Right hindlimb (tissue), 1 donor: Measurements from ENCODE around the gene BCAS4.
"Not testable (repeated sequence)": the region's sequence is repeated elsewhere in the genome, so short reads cannot be mapped to it uniquely, and the experiment has no call there.

ENCODE experiments used
- DNase-seq: peaks from one replicate; pipeline ENCODE4 v3.0.0-alpha.2; 2018

Gene BCAS4

GRCh38 chr20:50879649-50880550, 85.0 kb downstream of the BCAS4 start:
- no peak for DNase-seq

GRCh38 chr20:50881759-50882424, 87.0 kb downstream of the BCAS4 start:
- not testable (repeated sequence) for DNase-seq

GRCh38 chr20:50883856-50884255, 89.0 kb downstream of the BCAS4 start:
- no peak for DNase-seq

- no peak for DNase-seq
Measured at GRCh38 chr20:50885068-50885467, 90.2 kb downstream of the BCAS4 start.

DNA sequence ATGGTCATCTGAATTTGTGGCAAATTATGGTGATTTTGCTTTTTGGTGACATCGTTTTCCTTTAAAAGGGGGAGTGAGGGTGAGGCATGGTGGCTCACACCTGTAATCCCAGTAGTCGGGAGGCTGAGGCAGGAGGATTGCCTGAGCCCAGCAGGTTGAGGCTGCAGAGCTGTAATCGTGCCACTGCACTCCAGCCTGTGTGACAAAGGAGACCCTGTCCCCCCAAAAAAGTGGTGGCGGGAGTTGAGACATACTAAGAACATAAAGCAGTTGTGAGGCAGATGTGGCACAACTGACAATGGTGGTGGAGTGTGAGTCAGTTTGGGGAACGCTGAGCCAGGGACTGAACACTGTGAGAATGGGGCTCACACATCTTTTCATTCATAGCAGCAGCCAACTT, 90.9 kb downstream of the BCAS4 start:
- no peak for DNase-seq

DNA sequence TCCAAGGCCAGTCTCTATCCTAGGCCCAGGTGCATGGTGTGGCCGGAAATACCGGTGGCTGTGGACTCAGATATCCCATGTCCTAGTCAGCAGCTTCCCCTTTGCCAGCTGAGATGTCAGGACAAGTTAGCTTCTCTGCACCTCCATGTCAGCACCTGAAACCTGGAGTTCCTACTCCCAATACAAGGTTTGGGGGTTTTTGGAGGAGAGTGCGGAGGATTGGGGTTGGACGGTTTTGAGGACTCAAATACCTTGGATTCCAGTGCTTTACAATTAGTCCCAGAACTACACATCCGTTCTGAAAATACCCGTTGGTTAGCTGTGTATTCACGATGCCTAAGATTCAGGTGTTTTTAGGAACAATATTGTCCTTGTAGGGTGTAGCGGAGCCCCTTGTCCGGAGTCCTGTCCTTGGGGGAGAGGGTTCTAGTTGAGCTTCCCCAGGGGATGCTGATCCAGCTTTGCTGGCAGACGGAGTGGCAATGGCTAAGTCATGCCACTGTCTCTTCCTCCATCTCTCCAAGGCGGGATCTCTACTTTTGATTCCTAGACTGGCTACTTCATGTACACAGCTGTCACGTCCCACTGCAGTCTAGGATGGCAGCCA, 91.4 kb downstream of the BCAS4 start:
- no peak for DNase-seq

DNA sequence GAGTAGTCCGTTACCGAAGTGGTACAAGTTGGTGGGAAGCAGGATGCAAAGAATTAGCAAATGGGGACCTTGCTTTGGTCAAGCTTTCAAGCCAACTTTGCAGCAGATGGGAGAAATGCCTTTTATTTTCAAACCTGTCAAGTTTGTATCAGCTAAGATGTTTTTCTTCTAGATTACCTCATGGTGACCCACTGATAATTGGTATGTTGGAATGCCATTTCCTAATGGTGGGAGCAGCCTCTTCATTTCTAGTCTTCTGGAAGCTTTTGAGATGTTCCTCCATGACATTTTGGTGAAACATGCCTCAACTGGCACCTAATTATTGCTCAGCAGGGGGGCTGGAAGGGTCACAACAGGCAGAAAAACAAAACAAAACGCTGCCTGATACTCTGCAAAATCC, 92.7 kb downstream of the BCAS4 start:
- no peak for DNase-seq

DNA sequence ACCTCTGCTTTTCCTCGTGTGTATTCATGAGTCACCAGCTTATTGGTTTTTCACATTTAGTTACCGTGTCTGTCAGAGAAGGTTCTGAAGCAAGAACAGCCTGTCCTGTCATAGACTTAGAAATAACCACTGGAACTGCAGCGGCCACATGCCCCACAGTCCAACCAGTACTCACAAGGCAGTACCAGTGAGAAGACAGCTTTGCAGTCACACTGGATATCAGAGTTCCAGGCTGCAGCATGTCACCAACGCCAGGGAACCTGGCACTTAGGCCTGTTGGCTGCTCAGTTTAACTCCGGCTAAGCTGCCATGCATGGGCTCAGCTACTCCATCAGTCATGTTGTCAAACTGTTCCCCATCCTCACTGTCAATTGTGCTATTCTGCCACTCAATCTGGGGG, 96.3 kb downstream of the BCAS4 start:
- no peak for DNase-seq

- DNase-seq, result no peak
Measured at GRCh38 chr20:50892394-50892793, 97.5 kb downstream of the BCAS4 start.

DNA sequence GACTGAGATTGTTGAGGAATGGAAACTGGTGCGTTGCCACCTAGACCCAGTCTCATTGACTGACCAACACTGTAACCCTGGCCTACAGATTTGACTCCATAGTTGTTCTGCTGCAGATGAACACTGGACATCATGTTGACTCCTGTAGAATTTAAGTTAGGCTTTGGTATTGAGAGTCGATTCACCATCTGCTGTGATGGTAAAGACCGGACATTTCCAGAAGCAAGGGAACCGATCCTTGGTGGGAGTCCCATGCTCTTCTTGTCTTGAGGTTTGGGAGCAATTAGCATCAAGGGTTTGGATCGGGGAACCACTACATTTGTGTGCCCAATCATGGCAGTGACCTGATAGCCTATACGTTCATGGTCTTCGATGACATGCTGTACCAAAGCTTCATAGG, 98.8 kb downstream of the BCAS4 start:
- no peak for DNase-seq

DNA sequence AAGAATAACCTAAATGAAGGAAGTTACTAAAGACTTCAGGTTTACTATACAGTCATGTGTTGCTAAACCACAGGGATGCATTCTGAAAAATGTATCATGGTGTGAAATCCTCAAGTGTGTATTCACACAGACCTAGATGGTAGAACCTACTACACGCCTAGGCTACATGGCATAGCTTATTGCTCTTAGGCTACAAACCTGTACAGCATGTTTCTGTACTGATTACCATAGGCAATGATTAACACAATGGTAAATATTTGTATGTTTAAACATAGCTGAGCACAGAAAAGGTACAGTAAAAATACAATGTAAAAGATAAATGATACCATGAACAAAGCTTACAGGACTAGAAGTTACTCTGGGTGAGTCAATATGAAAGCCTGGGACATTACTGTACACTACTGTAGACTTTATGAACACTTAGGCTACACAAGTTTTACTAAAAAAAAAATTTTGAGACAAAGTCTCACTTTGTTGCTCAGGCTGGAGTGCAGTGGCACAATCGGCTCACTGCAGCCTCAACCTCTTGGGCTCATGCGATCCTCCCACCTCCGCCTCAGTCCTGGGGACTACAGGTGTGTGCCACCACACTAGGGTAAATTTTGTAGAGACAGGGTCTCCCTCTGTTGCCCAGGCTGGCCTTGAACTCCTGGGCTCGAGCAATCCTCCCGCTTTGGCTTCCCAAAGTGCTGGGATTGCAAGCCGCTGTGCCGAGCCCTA, 100.4 kb downstream of the BCAS4 start:
- no peak for DNase-seq

DNA sequence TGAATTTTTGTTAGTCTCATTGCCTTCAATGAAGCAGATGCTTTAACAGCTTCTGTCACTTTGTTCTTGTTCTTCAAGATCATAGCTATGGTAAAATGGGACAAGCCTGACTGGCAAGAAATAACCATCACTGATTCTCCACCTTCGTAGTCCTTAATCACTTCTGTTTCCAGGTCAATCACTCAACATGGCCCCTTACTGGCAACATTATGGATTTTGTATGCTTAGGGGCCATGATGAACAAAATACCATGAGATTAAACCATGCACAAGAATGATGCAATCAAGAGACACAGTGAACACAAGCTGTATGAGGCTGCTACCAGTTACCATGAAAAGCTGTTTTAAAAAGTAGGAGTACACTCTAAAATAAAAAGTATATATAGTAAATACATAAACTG, 103.6 kb downstream of the BCAS4 start:
- no peak for DNase-seq

GRCh38 chr20:50900261-50900660, 105.4 kb downstream of the BCAS4 start:
- DNase-seq, result no peak

DNA sequence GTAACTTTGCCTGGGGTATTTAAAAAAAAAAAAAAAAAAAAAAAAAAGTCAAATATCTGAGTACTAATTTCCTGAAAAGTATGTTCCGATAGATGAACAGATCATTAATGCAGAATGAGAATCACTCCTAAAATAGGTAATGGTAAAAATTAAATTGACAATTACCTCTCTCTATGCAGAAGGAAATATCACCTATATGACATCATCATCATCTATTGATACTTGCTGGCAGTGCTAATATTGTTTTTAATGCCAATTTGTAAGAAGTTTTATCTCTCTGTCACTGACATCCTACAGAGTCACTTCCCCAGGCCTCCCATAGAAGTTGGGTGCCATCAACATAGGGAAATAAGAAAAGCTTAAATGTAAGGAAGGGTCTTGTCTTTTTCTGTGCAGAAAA, 106.4 kb downstream of the BCAS4 start:
- no peak for DNase-seq

DNA sequence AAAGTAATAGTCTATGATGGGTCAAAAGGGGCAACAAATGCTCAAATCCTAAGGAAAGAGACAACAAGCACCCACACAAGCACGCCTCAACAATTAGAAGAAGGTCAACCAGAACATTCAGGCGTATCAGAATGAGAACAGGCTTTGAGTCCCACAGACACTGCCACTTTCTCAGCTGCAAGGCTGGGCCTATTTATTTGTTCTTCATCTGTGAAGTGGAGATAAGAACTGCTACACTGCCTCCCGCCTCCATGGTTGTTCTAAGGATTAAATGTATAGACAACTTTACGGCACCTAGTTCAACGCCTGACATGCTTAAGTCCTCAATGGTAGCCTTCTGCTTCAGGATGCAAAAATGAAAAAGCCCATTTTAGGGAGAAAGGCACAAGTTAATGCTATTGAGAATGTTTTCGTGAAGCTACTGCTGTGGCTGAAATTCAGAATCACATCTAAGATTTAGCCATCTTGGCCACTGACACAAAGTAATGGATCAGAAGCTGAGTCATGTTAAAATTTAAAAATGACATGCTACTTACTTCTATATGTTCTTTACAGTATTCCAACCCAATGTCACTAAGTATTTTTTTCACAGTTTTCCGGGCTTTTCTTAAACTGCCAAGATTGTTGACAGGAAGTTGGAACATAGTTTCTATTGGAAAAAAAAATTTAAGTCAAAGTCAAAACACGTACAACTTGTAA, 108.6 kb downstream of the BCAS4 start:
- no peak for DNase-seq

DNA sequence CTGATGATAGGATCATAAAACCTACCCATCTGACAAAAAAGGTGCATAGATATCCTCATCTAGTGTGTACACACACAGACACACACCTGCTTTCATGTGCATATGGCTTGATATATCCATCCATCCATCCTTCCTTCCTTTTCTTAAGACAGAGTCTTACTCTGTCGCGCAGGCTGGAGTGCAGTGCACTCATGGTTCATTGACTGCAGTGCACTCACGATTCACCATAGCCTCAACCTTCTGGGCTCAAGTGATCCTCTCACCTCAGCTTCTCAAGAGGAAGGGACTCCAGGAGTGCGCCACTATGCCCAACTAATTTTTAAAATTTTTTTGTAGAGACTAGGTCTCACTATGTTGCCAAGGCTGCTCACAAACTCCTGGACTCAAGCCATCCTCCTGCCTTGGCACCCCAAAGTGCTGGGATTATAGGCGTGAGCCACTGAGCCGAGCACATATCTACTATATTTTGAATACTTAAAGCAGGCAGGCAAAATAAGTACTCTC, 109.3 kb downstream of the BCAS4 start:
- no peak for DNase-seq

GRCh38 chr20:50909413-50909812, 114.6 kb downstream of the BCAS4 start:
- no peak for DNase-seq

DNA sequence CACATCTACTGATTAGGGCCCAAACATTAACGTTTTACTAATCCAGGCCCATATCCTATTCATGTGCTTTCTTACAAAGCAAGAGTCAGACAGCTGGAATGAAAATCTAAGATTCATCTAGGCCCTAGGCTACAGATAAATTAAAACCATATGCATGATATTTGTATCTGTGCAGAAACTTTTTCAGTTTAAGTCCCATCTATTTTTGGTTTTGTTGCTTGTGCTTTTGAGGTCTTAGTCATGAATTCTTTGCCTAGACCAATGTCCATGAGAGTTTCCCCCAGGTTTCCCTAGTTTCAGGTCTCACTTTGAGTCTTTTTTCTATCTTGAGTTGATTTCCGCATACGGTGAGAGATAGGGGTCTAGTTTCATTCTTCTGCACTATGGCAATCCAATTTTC, 116.2 kb downstream of the BCAS4 start:
- DNase-seq, result no peak

DNA sequence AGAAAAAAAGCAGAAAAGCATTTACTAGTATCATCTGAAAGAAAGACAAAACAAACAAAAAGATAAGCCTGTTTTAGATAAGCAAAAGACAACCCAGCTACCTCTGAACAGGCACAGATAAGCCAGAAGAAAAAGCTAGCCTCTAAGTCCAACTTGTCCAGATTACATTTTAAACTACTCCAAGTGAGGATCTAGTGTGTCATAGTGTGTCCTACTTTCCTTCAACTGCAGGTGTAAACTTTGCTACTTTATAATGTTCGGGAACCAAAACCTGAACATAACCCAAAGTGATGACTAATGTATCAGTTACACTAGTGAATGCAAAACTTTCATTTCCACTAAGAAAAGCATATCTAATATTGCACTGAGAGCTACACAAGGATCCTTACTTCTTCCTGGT, 116.9 kb downstream of the BCAS4 start:
- no peak for DNase-seq

- no peak for DNase-seq
Measured at GRCh38 chr20:50913690-50914375, 119.0 kb downstream of the BCAS4 start.

DNA sequence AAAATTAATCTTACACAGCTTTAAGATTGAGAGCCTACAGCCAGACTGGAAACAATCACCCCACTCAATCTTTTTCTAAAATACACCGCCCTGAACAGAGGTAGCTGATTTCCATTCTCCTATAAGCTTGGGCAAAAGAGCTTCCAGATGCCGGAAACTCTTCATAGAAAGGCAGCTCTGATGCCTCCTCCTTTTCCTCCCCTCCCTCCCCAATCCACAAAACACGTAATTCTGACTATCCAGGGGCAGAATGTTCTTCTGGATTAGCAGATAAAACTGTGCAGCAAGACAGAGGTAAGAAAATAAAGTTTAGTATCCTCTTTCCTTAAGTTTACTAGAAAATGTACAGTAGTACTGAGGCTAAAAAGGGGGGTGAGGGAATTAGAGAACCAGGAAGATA, 120.6 kb downstream of the BCAS4 start:
- no peak for DNase-seq

DNA sequence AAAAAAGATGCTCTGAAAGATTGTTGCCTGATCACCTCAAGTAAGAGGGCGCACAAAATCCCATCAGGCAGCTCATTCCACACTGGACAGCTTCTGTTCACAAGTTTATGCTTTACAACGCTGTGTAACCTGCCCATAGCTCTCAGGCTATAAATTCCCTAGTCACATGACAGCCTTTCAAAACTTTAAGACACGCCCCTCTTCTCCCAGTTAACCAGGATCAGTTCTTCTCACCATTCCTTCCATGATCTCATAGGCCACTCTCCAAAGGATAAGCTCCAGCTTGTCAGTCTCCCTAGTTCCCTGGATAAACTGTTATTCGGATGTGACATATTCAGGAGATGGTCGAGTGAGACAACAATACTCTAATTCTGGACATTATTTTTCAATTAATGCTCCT, 121.4 kb downstream of the BCAS4 start:
- DNase-seq, result no peak
